ENCODE results near the gene KIRREL3. TPM values are rescaled to one million over a fixed set of nuclear protein-coding genes. Genes with fewer than 3 reads are reported as not detected.

The KIRREL3 gene
- total RNA-seq, 4 donors from 2014 or later, result 0.19 TPM; not detected in 3

- Histone ChIP-seq H3K36me3 (no peaks in the 10 kb centered on the region), H3K4me3 (no peak overlapping the region), H3K4me1 (peaks cover 8 to 17% (median 9%) of the 10 kb centered on the region in 3 donors), H3K27ac (no peak overlapping the region), H3K9me3 (no peaks in the 10 kb centered on the region), H3K27me3 (no peaks in the 10 kb centered on the region)
- DNase-seq, result no peak
- no peak for TF ChIP-seq POLR2A (IDR thresholded peaks at IDR 0.05)
- TF ChIP-seq, protein P1, sequence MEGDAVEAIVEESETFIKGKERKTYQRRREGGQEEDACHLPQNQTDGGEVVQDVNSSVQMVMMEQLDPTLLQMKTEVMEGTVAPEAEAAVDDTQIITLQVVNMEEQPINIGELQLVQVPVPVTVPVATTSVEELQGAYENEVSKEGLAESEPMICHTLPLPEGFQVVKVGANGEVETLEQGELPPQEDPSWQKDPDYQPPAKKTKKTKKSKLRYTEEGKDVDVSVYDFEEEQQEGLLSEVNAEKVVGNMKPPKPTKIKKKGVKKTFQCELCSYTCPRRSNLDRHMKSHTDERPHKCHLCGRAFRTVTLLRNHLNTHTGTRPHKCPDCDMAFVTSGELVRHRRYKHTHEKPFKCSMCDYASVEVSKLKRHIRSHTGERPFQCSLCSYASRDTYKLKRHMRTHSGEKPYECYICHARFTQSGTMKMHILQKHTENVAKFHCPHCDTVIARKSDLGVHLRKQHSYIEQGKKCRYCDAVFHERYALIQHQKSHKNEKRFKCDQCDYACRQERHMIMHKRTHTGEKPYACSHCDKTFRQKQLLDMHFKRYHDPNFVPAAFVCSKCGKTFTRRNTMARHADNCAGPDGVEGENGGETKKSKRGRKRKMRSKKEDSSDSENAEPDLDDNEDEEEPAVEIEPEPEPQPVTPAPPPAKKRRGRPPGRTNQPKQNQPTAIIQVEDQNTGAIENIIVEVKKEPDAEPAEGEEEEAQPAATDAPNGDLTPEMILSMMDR (IDR thresholded peaks at IDR 0.05), result no peak
- intact Hi-C loops (cut with DNase I), result loop anchor here (5.0 kb wide), 1 partner anchor 170 kb away; no protein-coding TSS in a partner anchor
- 88 to 90% methylated on average over 4 to 5 of the region's 5 CpGs for WGBS, 2 donors
Measured at GRCh38 chr11:126482586-126483108, 517.9 kb downstream of the KIRREL3 start.

- WGBS, 2 donors, result 73 to 84% methylated on average over 5 of the region's 5 CpGs
- intact Hi-C loops (cut with DNase I), result loop anchor here (5.0 kb wide), 1 partner anchor 169 kb away; no protein-coding TSS in a partner anchor
- Histone ChIP-seq H3K27me3 (no peaks in the 10 kb centered on the region), H3K4me3 (no peak overlapping the region), H3K4me1 (peaks cover 8 to 17% (median 9%) of the 10 kb centered on the region in 3 donors), H3K36me3 (no peaks in the 10 kb centered on the region), H3K27ac (no peak overlapping the region), H3K9me3 (no peaks in the 10 kb centered on the region)
- TF ChIP-seq, protein P1 (IDR thresholded peaks at IDR 0.05), result no peak
- no peak for TF ChIP-seq POLR2A (IDR thresholded peaks at IDR 0.05)
- DNase-seq, result no peak
Measured at GRCh38 chr11:126481303-126481680, 519.3 kb downstream of the KIRREL3 start.

GRCh38 chr11:126480410-126481302 is 519.9 kb downstream of the KIRREL3 start:
- peak overlapping the region in 3 of 4 donors; percentile 4 to 43 (median 12) for H3K4me3 ChIP-seq
- H3K4me1 ChIP-seq, result peaks cover 8 to 17% (median 9%) of the 10 kb centered on the region in 3 donors
- 4 to 16% methylated on average over 5 to 16 of the region's 19 CpGs for WGBS, 2 donors
- peak overlapping the region; percentile 49 to 78 (median 72) for H3K27ac ChIP-seq
- DNase-seq, result peak; percentile 14
- TF ChIP-seq POLR2A (IDR thresholded peaks at IDR 0.05), result no peak
- TF ChIP-seq, protein P1 (IDR thresholded peaks at IDR 0.05), result peak; percentile 83 to 98 (median 95)
- H3K36me3 ChIP-seq, result no peaks in the 10 kb centered on the region
- H3K27me3 ChIP-seq, result no peaks in the 10 kb centered on the region
- H3K9me3 ChIP-seq, result no peaks in the 10 kb centered on the region
- intact Hi-C loops (cut with DNase I), result loop anchor here (5.0 kb wide), 1 partner anchor 168 kb away; no protein-coding TSS in a partner anchor

GRCh38 chr11:126480015-126480409 is 520.6 kb downstream of the KIRREL3 start:
- Histone ChIP-seq H3K4me1 (peaks cover 8 to 17% (median 9%) of the 10 kb centered on the region in 3 donors), H3K9me3 (no peaks in the 10 kb centered on the region), H3K36me3 (no peaks in the 10 kb centered on the region), H3K27me3 (no peaks in the 10 kb centered on the region), H3K4me3 (no peak overlapping the region), H3K27ac (peak overlapping the region in 1 of 4 donors; percentile 72)
- WGBS, 2 donors, result 92 to 97% methylated on average over 3 of the region's 3 CpGs
- intact Hi-C loops (cut with DNase I), result loop anchor here (5.0 kb wide), 1 partner anchor 168 kb away; no protein-coding TSS in a partner anchor
- TF ChIP-seq, protein P1 (IDR thresholded peaks at IDR 0.05), result no peak
- no peak for TF ChIP-seq POLR2A (IDR thresholded peaks at IDR 0.05)
- no peak for DNase-seq

Measured in esophagus squamous epithelium (tissue), 5 donors.